Astrocyte (in vitro differentiated cells and primary cell): Measurements from ENCODE around the gene PREX1.

ENCODE experiments used
- EZH2 ChIP-seq: IDR thresholded peaks from 2 replicates; pipeline ENCODE4 v1.6.1; 2012; ENCODE audit warnings: mild to moderate bottlenecking, low read length, inconsistent platforms; ENCODE audit not compliant: insufficient read depth
- TF ChIP-seq, protein P1 (sequence below): IDR thresholded peaks from 2 replicates; pipeline ENCODE4 v1.5.1; 2011; ENCODE audit warnings: low read depth, mild to moderate bottlenecking, inconsistent platforms, low read length, moderate library complexity; ENCODE audit not compliant: insufficient read depth

DNA sequence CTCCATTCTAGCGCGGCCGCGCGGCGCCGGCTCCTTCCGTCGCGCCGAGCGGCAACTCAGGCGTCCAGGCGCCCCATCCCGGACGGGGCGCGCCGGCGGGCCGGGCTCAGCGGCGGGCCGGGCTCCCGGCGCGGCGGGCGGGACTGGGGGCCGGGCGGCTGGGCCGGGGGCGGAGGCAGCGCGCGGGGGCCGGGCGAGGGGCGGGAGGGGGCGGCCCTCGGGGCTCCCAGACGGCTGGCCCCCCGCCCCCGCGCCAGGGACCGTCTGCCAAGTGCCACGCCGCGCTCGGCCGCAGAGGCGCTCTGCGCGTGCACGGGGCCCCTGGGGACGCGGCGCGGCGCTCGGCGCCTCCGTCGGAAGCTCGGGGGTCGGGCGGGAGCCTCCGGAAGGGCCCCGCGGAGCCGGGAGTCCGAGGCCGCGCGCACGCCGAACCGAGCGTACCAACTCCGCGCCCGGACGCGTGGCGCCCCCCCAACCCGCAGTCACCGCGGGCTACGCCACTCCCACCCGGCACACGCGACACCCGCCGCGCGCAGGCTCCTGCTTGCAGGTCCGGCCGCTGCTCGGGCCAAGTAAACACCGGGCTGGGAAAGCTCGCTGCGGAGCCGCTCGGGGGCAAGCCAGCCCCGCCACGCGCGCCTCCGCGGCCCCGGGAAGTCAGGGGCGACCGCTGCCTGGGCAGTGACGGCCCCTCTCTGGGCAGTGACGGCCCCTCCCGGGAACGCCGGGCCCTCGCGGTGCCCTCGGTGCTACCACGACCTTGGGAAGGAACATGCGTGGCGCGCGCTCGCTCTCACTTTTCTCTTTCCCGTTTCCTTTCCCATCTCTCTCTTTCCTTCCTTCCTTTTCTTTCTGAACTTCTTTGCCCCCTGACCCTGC is at the start of gene PREX1:
- TF ChIP-seq, protein P1, sequence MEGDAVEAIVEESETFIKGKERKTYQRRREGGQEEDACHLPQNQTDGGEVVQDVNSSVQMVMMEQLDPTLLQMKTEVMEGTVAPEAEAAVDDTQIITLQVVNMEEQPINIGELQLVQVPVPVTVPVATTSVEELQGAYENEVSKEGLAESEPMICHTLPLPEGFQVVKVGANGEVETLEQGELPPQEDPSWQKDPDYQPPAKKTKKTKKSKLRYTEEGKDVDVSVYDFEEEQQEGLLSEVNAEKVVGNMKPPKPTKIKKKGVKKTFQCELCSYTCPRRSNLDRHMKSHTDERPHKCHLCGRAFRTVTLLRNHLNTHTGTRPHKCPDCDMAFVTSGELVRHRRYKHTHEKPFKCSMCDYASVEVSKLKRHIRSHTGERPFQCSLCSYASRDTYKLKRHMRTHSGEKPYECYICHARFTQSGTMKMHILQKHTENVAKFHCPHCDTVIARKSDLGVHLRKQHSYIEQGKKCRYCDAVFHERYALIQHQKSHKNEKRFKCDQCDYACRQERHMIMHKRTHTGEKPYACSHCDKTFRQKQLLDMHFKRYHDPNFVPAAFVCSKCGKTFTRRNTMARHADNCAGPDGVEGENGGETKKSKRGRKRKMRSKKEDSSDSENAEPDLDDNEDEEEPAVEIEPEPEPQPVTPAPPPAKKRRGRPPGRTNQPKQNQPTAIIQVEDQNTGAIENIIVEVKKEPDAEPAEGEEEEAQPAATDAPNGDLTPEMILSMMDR: no peak
- TF ChIP-seq EZH2: no peak
